ENCODE data around the gene FAM156B. TPM values are rescaled to one million over a fixed set of nuclear protein-coding genes. Genes with fewer than 3 reads are reported as not detected.
"Not testable (repeated sequence)": the region's sequence is repeated elsewhere in the genome, so short reads cannot be mapped to it uniquely, and the experiment has no call there.

FAM156B gene
- total and polyA plus RNA-seq, 2 donors (not counting 1 experiment from before 2014, with no cell fraction given), result 11.4 to 12.6 TPM

DNA sequence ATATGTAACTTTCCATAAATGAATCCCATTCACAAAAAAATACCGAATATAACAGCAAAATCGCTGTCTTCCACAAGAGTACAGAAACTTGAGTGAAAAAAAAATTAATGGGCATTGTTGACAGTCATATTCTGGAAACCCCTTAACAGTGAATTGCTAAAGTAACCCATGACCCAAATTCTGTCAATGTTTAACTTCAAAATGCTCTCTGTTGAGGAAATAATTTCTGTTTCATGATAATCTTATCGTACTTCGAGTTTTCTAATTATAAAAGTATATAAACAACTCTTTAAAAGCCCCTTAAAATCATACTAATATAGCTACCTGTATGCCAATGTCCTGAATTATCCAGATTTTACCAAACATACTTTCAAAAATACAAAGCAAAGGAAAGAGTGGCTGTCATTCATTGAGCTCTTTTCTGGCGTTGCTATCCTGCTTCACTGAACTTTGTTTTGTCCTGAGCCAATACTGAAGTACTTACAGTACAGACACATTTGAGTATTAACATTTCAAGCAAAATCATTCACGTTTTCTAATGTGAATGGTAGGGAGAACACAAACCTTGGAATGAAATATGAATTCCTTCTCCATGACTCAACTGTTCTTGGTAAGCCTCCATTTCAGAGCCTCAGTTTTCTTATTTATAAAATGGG, 31.7 kb upstream of the FAM156B start:
- DNase-seq (ENCODE audit: low read depth in 2 of 2), result no peak
- no peak overlapping the region for H3K9ac ChIP-seq (ENCODE audit: insufficient read depth, low read length)
- H2AFZ ChIP-seq (ENCODE audit: low read length), result no peak overlapping the region
- no peaks in the 10 kb centered on the region for H3K27me3 ChIP-seq (ENCODE audit: control insufficient read depth, insufficient read depth, low read length)
- H3K4me3 ChIP-seq (replicated peaks in 1 of 4; ENCODE audit: control extremely low read depth in 1 of 4, insufficient read depth in 1 of 4, low read depth in 3 of 4, low read length in 4 of 4), result no peak overlapping the region
- no peaks in the 10 kb centered on the region for H3K36me3 ChIP-seq (ENCODE audit: control insufficient read depth, insufficient read depth, low read length)
- TF ChIP-seq EZH2 (IDR thresholded peaks at IDR 0.05; ENCODE audit: low read length, missing control alignments), result no peak
- TF ChIP-seq, protein P1, sequence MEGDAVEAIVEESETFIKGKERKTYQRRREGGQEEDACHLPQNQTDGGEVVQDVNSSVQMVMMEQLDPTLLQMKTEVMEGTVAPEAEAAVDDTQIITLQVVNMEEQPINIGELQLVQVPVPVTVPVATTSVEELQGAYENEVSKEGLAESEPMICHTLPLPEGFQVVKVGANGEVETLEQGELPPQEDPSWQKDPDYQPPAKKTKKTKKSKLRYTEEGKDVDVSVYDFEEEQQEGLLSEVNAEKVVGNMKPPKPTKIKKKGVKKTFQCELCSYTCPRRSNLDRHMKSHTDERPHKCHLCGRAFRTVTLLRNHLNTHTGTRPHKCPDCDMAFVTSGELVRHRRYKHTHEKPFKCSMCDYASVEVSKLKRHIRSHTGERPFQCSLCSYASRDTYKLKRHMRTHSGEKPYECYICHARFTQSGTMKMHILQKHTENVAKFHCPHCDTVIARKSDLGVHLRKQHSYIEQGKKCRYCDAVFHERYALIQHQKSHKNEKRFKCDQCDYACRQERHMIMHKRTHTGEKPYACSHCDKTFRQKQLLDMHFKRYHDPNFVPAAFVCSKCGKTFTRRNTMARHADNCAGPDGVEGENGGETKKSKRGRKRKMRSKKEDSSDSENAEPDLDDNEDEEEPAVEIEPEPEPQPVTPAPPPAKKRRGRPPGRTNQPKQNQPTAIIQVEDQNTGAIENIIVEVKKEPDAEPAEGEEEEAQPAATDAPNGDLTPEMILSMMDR (conservative IDR thresholded peaks at IDR 0.05 in 1 of 2, IDR thresholded peaks at IDR 0.05 in 1 of 2; ENCODE audit: low read depth in 1 of 2, low read length in 2 of 2), result no peak
- H4K20me1 ChIP-seq (ENCODE audit: control insufficient read depth, extremely low read depth, insufficient read depth, low read length), result no peaks in the 10 kb centered on the region
- H3K27ac ChIP-seq (ENCODE audit: insufficient read depth, low read length), result no peak overlapping the region
- H3K4me1 ChIP-seq (ENCODE audit: control insufficient read depth, extremely low read depth, insufficient read depth, low read length), result no peaks in the 10 kb centered on the region
- no peak overlapping the region for H3K4me2 ChIP-seq (ENCODE audit: extremely low read depth, insufficient read depth, low read length)
- no peaks in the 10 kb centered on the region for H3K79me2 ChIP-seq (ENCODE audit: control insufficient read depth, insufficient read depth, low read length)
- H3K9me3 ChIP-seq (ENCODE audit: control insufficient read depth, insufficient read depth, low read depth, low read length), result no peaks in the 10 kb centered on the region

DNA sequence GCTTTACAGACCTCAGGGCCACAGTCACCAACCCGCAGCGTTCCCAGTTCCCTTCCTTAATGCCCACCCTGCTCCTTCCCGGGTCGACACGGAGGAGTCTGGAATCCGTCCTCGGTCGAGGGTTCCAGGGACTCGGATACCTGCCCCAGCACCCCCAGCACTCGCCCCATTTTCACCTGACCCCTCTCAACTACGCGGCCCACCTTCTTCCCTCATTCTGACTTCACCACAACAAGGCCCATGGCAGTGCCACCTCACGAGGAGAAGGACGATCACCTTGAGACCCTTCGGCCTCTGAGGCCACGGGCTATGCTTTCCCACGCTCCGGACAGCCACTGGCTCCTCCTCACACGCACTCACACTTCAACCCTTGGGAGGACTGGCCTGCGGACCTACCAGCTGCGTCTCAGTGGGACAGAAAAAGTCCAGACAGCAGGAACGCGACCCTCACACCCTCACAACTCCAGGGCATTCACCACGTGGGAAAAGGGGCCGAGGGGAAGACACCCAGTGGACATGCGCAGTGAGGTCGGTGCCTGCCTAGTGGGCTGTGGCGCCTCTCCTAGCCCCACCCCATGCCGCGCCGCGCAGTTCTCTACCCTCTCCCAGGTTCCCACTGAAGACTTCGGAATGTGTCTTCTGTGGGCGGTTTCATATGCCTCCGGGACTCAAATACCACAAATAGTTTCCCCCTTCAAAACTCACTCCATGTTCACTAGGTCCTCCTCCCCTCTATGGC, 29.4 kb upstream of the FAM156B start, which contains the start of gene XAGE3:
Gene XAGE3, minus strand, starts transcription at position 474 of the 739 bp plus-strand sequence. CDS start 950 bp downstream, outside the sequence.
- no peak within 1 kb of the TSS for H3K4me3 ChIP-seq (replicated peaks in 1 of 4; ENCODE audit: control extremely low read depth in 1 of 4, insufficient read depth in 1 of 4, low read depth in 3 of 4, low read length in 4 of 4)
- H3K79me2 ChIP-seq (ENCODE audit: control insufficient read depth, insufficient read depth, low read length), result no peaks in the 10 kb centered on the region
- no peaks in the 10 kb centered on the region for H3K36me3 ChIP-seq (ENCODE audit: control insufficient read depth, insufficient read depth, low read length)
- H3K4me2 ChIP-seq (ENCODE audit: extremely low read depth, insufficient read depth, low read length), result no peak within 1 kb of the TSS
- H3K9ac ChIP-seq (ENCODE audit: insufficient read depth, low read length), result no peak within 1 kb of the TSS
- no peaks in the 10 kb centered on the region for H3K9me3 ChIP-seq (ENCODE audit: control insufficient read depth, insufficient read depth, low read depth, low read length)
- H3K27ac ChIP-seq (ENCODE audit: insufficient read depth, low read length), result no peak within 1 kb of the TSS
- no peak for DNase-seq (ENCODE audit: low read depth in 2 of 2)
- no peak within 1 kb of the TSS for H2AFZ ChIP-seq (ENCODE audit: low read length)
- no peaks in the 10 kb centered on the region for H3K4me1 ChIP-seq (ENCODE audit: control insufficient read depth, extremely low read depth, insufficient read depth, low read length)
- TF ChIP-seq, protein P1 (conservative IDR thresholded peaks at IDR 0.05 in 1 of 2, IDR thresholded peaks at IDR 0.05 in 1 of 2; ENCODE audit: low read depth in 1 of 2, low read length in 2 of 2), result no peak
- TF ChIP-seq EZH2 (IDR thresholded peaks at IDR 0.05; ENCODE audit: low read length, missing control alignments), result no peak
- H3K27me3 ChIP-seq (ENCODE audit: control insufficient read depth, insufficient read depth, low read length), result no peaks in the 10 kb centered on the region
- no peaks in the 10 kb centered on the region for H4K20me1 ChIP-seq (ENCODE audit: control insufficient read depth, extremely low read depth, insufficient read depth, low read length)

GRCh38 chrX:52870046-52870445, 27.1 kb upstream of the FAM156B start:
- H3K36me3 ChIP-seq (ENCODE audit: control insufficient read depth, insufficient read depth, low read length), result no peaks in the 10 kb centered on the region
- no peak overlapping the region for H3K4me2 ChIP-seq (ENCODE audit: extremely low read depth, insufficient read depth, low read length)
- H2AFZ ChIP-seq (ENCODE audit: low read length), result no peak overlapping the region
- no peak overlapping the region for H3K27ac ChIP-seq (ENCODE audit: insufficient read depth, low read length)
- no peaks in the 10 kb centered on the region for H3K27me3 ChIP-seq (ENCODE audit: control insufficient read depth, insufficient read depth, low read length)
- no peak overlapping the region for H3K9ac ChIP-seq (ENCODE audit: insufficient read depth, low read length)
- no peaks in the 10 kb centered on the region for H3K4me1 ChIP-seq (ENCODE audit: control insufficient read depth, extremely low read depth, insufficient read depth, low read length)
- no peak overlapping the region for H3K4me3 ChIP-seq (replicated peaks in 1 of 4; ENCODE audit: control extremely low read depth in 1 of 4, insufficient read depth in 1 of 4, low read depth in 3 of 4, low read length in 4 of 4)
- no peak for DNase-seq (ENCODE audit: low read depth in 2 of 2)
- H3K9me3 ChIP-seq (ENCODE audit: control insufficient read depth, insufficient read depth, low read depth, low read length), result no peaks in the 10 kb centered on the region
- H4K20me1 ChIP-seq (ENCODE audit: control insufficient read depth, extremely low read depth, insufficient read depth, low read length), result no peaks in the 10 kb centered on the region
- TF ChIP-seq EZH2 (IDR thresholded peaks at IDR 0.05; ENCODE audit: low read length, missing control alignments), result no peak
- TF ChIP-seq, protein P1 (conservative IDR thresholded peaks at IDR 0.05 in 1 of 2, IDR thresholded peaks at IDR 0.05 in 1 of 2; ENCODE audit: low read depth in 1 of 2, low read length in 2 of 2), result no peak
- H3K79me2 ChIP-seq (ENCODE audit: control insufficient read depth, insufficient read depth, low read length), result no peaks in the 10 kb centered on the region

DNA sequence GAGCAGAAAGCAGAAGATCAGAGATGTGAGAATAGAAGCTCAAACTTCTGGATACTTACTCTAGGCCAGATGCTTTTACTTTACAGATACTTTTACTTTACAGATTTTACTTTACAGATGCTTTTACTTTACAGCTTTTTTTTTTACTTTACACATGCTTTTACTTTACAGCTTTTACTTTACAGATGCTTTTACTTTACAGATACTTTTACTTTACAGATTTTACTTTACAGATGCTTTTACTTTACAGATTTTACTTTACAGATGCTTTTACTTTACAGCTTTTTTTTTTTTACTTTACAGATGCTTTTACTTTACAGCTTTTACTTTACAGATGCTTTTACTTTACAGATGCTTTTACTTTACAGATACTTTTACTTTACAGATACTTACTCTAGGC, 23.3 kb upstream of the FAM156B start:
- not testable (repeated sequence) for H3K27me3 ChIP-seq (ENCODE audit: control insufficient read depth, insufficient read depth, low read length); H3K4me1 ChIP-seq (ENCODE audit: control insufficient read depth, extremely low read depth, insufficient read depth, low read length); H3K36me3 ChIP-seq (ENCODE audit: control insufficient read depth, insufficient read depth, low read length); H3K4me3 ChIP-seq (replicated peaks in 1 of 4; ENCODE audit: control extremely low read depth in 1 of 4, insufficient read depth in 1 of 4, low read depth in 3 of 4, low read length in 4 of 4); H2AFZ ChIP-seq (ENCODE audit: low read length); H3K79me2 ChIP-seq (ENCODE audit: control insufficient read depth, insufficient read depth, low read length); H3K27ac ChIP-seq (ENCODE audit: insufficient read depth, low read length); H4K20me1 ChIP-seq (ENCODE audit: control insufficient read depth, extremely low read depth, insufficient read depth, low read length); H3K4me2 ChIP-seq (ENCODE audit: extremely low read depth, insufficient read depth, low read length); H3K9me3 ChIP-seq (ENCODE audit: control insufficient read depth, insufficient read depth, low read depth, low read length); DNase-seq (ENCODE audit: low read depth in 2 of 2); H3K9ac ChIP-seq (ENCODE audit: insufficient read depth, low read length)

Measured in fibroblast of lung (primary cell).